K562 (cell line): ENCODE measurements around the gene ISG20L2.

Source experiments
- DLX4 ChIP-seq: fragments of 250-450 bp; sonication (Bioruptor Pico); IDR thresholded peaks from 2 replicates; pipeline ENCODE4 v1.6.1; 2021; ENCODE audit warnings: mild to moderate bottlenecking
- MAX ChIP-seq: sonication (generic); formaldehyde crosslinking; IDR thresholded peaks from 2 replicates; pipeline ENCODE4 v1.9.0; 2022; ENCODE audit warnings: mild to moderate bottlenecking, missing genetic modification reagents
- ZNF134 ChIP-seq: fragments of 250-450 bp; sonication (Bioruptor Pico); conservative IDR thresholded peaks from 2 replicates; pipeline ENCODE4 v1.4.0; 2020

- TF ChIP-seq ZNF134 (CRISPR knock-in tag): no peak
- TF ChIP-seq MAX (CRISPR knock-in tag): no peak
- TF ChIP-seq DLX4 (CRISPR knock-in tag): no peak
These were observed 36.7 kb downstream of the ISG20L2 start for GRCh38 chr1:156691665-156692440.
